Measurements from ENCODE around the gene DTX1.
"Not testable (repeated sequence)": the region's sequence is repeated elsewhere in the genome, so short reads cannot be mapped to it uniquely, and the experiment has no call there.

DTX1 gene

DNA sequence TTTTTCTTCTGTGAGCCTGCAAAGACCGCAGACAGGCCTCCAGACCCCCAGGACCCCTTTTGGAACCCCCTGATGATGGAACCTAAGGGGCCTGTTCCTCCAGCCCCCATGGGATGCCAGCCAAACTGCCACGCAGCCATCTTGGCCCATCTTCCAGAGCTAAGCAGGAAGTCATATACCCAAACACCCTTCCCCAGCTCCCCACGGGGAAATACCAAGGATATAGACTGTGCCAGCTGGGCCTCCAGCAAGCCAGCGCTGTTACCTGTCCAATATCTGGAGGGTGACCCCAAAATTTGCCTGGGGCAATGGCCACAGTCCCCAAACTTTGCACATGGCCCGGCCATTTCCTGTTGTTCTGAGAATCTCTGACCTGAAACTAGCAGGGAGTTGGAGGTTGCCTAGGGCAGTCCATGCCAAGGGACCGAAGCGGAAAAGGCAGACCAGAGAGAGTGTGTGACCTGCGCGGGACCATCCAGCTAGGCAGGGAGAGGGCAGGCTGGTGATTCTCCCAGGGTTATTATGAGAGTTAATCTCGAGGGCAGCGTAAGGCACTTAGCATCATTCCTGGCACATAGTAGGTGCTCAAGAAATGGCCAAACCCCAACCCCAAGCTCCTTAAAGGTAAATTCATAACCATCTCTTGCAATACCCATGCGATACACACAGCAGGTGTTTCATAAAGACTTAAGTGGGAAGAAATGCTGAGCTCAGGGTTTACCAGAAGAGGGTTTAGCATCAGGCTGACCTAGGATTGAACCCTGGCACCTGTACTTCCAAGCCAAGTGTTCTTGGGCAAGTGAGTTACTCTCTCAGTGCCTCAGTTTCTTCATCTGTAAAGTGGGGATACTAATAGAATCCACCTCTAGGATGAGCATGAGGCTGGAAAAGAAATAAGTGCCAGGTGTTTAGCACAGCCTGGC is 81.6 kb downstream of the DTX1 start:
- DNase-seq: no peak

DNA sequence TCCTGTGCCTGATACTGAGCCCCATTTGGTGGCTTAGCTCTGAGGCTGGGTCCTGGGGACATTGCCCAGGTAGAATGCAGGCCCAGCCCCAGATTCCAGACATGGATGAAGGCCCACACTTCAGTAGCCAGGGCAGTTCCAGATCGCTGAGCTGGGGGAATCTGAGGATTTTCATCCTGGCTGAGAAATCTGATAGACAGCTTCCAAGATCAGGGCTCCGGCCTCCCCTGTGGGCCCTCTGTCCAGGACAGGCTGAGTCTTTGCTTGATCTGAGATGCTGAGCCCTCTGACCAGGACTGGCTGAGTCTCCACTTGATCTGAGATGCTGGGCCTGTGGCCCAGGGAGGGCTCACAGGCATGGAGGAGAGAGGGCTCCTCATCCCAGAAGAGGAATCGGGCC is 82.3 kb downstream of the DTX1 start:
- DNase-seq: no peak

DNA sequence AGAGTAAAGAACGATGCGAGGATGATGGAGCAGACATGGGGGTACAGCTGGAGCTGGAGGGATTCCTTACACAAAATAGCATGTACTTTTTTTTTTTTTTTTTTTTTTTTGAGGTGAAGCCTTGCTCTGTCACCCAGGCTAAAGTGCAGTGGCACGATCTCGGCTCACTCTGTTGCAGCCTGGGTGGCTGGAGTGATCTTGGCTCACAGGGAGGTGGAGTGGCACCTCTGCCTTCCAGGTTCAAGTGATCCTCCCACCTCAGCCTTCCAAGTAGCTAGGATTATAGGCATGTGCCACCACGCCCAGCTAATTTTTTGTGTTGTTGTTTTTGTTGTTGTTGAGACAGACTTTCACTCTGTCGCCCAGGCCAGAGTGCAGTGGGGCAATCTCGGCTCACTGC is 84.2 kb downstream of the DTX1 start:
- DNase-seq: no peak

DNA sequence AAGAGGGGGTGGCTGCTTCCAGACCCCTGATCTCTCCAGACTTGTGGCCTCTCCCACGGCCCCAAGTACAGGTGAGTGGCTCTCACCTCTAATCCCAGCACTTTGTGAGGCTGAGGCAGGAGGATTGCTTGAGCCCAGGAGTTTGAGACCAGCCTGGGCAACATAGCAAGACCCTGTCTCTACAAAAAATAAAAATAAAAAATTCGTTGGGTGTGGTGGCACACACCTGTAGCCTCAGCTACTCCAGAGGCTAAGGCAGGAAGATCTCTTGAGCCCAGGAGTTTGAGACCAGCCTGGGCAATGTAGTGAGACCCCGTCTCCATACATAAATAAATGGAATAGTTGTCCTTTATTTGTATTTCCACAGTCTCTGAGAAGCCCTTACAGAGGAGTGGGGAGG is 85.2 kb downstream of the DTX1 start:
- DNase-seq: not testable (repeated sequence)

DNA sequence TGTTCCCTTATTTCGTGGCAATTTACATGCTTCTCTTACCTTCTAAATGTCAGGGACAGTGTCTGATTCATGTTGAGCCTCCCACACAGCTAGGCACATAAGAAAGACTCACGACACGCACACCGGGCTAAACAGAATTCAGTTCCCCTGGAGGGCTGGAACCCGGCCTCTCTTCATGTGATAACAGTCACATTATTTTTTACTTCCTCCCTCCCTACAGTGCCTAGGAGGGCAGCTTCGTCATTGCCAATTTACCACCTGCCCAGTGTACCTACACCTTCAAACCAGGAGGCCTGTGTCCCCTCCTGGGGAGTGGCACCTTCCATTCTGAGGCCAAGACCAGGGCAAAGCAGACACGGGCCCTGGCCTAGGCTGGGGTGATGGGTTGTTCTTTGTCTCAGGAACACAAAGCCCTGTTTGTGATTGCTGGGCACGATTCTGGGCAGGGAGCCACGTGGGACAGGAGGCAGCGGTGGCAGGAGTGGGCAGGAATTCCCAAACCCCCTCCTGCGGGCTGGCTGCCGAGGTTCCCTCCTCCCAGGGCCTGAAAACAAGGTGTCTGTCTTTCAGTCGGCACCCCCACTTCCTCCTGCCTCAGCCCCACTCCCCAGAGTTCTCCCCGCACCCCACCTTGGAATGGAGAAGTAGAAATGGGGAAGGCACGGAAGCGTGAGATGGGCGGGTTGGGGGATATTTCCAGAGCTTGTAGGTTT is 85.8 kb downstream of the DTX1 start:
- no peak for DNase-seq

DNA sequence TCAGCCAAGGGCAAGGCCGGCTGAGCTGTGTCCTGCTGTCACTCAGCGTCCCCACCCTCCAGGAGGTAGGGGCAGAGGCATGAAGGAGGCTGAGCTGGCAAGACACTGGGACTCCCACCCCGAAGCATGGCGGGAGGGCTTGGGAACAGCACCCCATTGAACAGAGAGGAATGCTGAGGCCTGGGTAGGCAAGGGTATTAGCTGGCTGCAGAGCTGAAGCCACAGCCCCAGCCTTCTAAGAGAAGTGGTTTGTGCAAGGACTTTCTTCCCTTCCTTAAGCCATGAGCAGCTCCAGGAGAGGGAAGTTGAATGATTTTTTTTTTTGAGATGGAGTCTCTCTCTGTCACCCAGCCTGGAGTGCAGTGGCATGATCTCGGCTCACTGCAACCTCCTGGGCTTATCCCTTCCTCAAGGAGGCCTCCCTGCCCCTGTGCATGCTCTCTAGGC is 86.4 kb downstream of the DTX1 start:
- no peak for DNase-seq

DNA sequence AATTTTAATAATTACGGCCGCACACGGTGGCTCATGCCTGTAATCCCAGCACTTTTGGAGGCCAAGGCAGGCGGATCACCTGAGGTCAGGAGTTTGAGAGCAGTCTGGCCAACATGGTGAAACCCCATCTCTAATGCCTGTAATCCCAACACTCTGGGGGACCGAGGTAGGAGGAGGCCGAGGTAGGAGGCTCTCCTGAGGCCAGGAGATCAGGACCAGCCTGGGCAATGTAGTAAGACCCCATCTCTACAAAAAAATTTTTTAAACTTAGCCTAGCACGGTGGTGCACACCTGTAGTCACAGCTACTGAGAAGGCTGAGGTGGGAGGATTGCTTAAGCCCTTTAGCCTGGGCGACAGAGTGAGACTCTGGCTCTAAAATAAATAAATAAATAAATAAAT is 87.4 kb downstream of the DTX1 start:
- no peak for DNase-seq

DNA sequence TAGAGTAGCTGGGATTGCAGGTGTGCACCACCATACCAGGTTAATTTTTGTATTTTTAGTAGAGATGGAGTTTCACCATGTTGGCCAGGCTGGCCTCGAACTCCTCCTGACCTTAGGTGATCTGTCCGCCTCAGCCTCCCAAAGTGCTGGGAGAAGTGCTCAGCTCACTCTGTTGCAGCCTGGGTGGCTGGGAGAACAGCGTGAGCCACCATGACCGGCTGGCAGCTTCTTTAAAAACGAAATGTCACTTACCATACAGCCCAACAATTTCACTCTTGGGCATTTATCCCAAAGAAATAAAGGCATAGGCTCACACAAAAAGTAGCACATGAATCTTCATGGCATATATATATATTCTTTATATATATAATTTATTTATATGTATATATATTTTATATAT is 88.3 kb downstream of the DTX1 start:
- DNase-seq: no peak

DNA sequence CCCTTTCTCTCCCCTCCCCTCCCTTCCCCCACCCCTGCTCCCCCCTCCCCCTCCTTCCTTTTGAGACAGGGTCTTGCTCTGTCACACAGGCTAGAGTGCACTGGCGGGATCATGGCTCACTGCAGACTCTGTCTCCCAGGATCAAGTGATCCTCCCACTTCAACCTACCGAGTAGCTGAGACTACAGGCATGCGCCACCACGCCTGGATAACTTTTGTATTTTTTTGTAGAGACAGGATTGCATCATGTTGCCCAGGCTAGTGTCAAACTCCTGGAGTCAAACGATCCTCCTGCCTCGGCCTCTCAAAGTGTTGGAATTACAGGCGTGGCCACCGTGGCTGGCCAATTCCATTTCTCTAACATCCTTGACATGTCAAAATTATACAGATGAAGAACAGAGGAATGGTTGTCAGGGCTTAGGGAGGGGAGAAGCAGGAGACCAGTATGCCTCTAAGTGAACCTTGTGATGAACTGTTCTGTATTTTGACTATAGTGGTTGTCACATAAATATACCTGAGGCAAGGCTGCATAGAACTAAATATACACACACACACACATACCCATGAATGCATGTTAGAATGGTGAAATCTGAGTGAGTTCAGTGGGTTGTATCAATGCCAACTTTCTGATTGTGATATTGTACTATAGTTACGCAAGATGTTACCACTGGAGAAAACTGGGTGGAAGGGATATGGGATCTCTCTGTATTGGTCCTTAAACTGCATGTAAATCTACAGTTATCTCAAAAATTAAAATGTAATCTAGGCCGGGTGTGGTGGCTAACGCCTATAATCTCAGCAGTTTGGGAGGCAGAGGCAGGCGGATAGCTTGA is 89.4 kb downstream of the DTX1 start:
- DNase-seq: no peak

DNA sequence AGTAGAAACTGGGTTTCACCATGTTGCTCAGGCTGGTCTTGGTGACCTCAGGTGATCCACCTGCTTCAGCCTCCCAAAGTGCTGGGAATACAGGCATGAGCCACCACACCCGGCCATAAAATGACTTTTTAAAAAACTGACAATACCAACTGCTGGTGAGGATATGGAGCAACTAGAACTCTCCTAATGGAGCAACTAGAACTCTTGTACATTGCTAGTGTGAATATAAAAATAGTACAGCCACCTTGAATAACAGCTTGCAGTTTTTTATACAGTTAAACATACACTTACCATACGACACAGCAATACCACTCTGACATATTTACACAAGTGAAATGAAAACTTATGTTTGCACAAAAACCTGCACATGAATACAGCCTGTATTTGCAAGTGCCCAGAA is 90.5 kb downstream of the DTX1 start:
- no peak for DNase-seq

Measured in effector CD8-positive, alpha-beta T cell (primary cell).